Loucy (cell line): Measurements from ENCODE around the gene BCL2.

Experiments
- H2AFZ ChIP-seq: fragments of 200-600 bp; sonication (generic); 2 replicates; pipeline ENCODE4 v1.6.0; 2016; ENCODE audit warnings: antibody characterized with exemption, mild to moderate bottlenecking, low read length, moderate library complexity
- H3F3A ChIP-seq: fragments of 200-600 bp; 2 replicates; pipeline ENCODE4 v1.6.0; 2016; ENCODE audit warnings: antibody characterized with exemption, low read depth, mild to moderate bottlenecking
- H3K27me3 ChIP-seq: fragments of 200-600 bp; sonication (generic); 2 replicates; pipeline ENCODE4 v1.6.1; 2014; ENCODE audit warnings: low read length, mild to moderate bottlenecking; ENCODE audit not compliant: insufficient read depth, poor library complexity, severe bottlenecking
- H3K36me3 ChIP-seq: fragments of 200-600 bp; sonication (generic); 2 replicates; pipeline ENCODE4 v1.6.1; 2016; ENCODE audit warnings: low read length; ENCODE audit not compliant: insufficient read depth
- H3K4me1 ChIP-seq: fragments of 200-600 bp; sonication (generic); 2 replicates; pipeline ENCODE4 v1.5.1; 2014; ENCODE audit warnings: low read length, mild to moderate bottlenecking; ENCODE audit not compliant: insufficient read depth, poor library complexity, severe bottlenecking
- H3K4me2 ChIP-seq: fragments of 200-600 bp; sonication (generic); 2 replicates; pipeline ENCODE4 v1.6.0; 2014; ENCODE audit warnings: antibody characterized with exemption, low read length, low read depth, mild to moderate bottlenecking; ENCODE audit not compliant: poor library complexity, severe bottlenecking
- H3K4me3 ChIP-seq: fragments of 200-600 bp; sonication (generic); 2 replicates; pipeline ENCODE4 v1.5.1; 2014; ENCODE audit warnings: low read length, mild to moderate bottlenecking, mixed read lengths; ENCODE audit not compliant: poor library complexity, severe bottlenecking
- H3K79me2 ChIP-seq: fragments of 200-600 bp; sonication (generic); 2 replicates; pipeline ENCODE4 v1.6.1; 2014; ENCODE audit warnings: low read length; ENCODE audit not compliant: insufficient read depth
- H3K9ac ChIP-seq: fragments of 200-600 bp; sonication (generic); 2 replicates; pipeline ENCODE4 v1.6.0; 2014; ENCODE audit warnings: mild to moderate bottlenecking, low read depth, low read length, moderate library complexity; ENCODE audit not compliant: poor library complexity, severe bottlenecking
- H3K9me2 ChIP-seq: fragments of 200-600 bp; sonication (generic); replicated peaks from 2 replicates; pipeline ENCODE4 v1.6.1; 2016; ENCODE audit warnings: low read depth, low read length, mixed read lengths
- H3K9me3 ChIP-seq: fragments of 200-600 bp; sonication (generic); 2 replicates; pipeline ENCODE4 v1.6.1; 2014; ENCODE audit warnings: mild to moderate bottlenecking, antibody characterized with exemption, low read length, low read depth; ENCODE audit not compliant: insufficient read depth
- H4K20me1 ChIP-seq: fragments of 200-600 bp; sonication (generic); 2 replicates; pipeline ENCODE4 v1.6.0; 2014; ENCODE audit warnings: antibody characterized with exemption, low read length, mild to moderate bottlenecking; ENCODE audit not compliant: insufficient read depth, poor library complexity, severe bottlenecking
- CTCF ChIP-seq: fragments of 200-600 bp; sonication (generic); conservative IDR thresholded peaks from 2 replicates; pipeline ENCODE4 v1.5.1; 2014; ENCODE audit warnings: mild to moderate bottlenecking, antibody characterized with exemption, low read length
- EZH2phosphoT487 ChIP-seq: fragments of 200-600 bp; IDR thresholded peaks from 2 replicates; pipeline ENCODE4 v1.6.1; 2018; ENCODE audit warnings: antibody characterized with exemption, mild to moderate bottlenecking, moderate library complexity, borderline replicate concordance

BCL2 gene

DNA sequence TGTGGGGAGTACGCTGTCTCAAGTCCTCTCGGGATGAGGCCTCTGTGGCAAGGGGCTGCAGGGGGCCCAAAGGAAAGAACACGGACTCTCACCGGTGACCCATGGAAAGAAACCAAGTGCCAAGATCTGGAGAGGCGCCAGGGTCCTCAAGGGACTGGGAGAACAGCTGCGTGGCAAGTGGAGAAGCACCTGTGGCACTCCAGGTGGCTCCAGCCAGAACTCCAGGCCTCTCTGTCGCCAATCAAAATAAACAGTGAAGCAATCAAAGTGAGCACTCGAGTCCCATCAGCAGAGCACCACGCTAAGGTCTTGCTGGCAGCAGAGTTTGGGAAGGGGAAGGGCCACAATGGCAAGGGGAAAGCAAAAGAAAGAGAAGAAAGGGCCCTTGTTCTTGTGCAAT is 54.7 kb downstream of the BCL2 start:
- Histone ChIP-seq H3K9me3 (no peaks in the 10 kb centered on the region), H3F3A (no peaks in the 10 kb centered on the region), H3K27me3 (no peaks in the 10 kb centered on the region), H3K79me2 (peaks cover 67% of the 10 kb centered on the region), H3K9ac (no peak overlapping the region), H4K20me1 (no peaks in the 10 kb centered on the region), H3K4me2 (no peak overlapping the region), H2AFZ (no peak overlapping the region), H3K36me3 (no peaks in the 10 kb centered on the region), H3K4me3 (no peak overlapping the region), H3K9me2 (no peaks in the 10 kb centered on the region), H3K4me1 (peaks cover 6% of the 10 kb centered on the region)
- TF ChIP-seq CTCF, result no peak
- no peak for TF ChIP-seq EZH2phosphoT487

DNA sequence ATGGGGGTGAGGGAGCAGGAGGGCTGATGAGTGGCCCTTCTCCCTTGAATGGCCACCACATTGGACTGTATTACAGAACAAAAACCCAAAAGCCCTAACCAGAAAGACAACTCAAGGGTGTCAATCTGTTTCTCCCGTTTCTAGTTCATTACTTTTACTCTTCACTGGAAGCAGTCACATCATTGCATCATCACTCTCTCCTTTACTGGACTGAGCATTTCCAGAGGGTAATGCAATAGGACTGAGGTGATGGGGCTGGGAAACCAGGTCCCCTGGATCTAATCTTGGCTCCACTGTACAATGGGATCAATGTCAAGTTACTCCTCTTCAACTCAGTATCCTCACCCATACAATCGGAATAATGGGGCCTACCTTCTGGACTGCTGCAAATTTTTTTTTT is 56.1 kb downstream of the BCL2 start:
- Histone ChIP-seq H3K36me3 (no peaks in the 10 kb centered on the region), H4K20me1 (no peaks in the 10 kb centered on the region), H3K79me2 (peaks cover 70% of the 10 kb centered on the region), H3K9me3 (no peaks in the 10 kb centered on the region), H3K9me2 (no peaks in the 10 kb centered on the region), H3K9ac (no peak overlapping the region), H3F3A (no peaks in the 10 kb centered on the region), H3K4me3 (no peak overlapping the region), H3K4me1 (peaks cover 6% of the 10 kb centered on the region), H3K4me2 (no peak overlapping the region), H2AFZ (no peak overlapping the region), H3K27me3 (no peaks in the 10 kb centered on the region)
- no peak for TF ChIP-seq CTCF
- no peak for TF ChIP-seq EZH2phosphoT487

GRCh38 chr18:63262369-63263335 is 56.9 kb downstream of the BCL2 start:
- Histone ChIP-seq H3K79me2 (peaks cover 70% of the 10 kb centered on the region), H3K4me1 (peaks cover 3% of the 10 kb centered on the region), H3K9me3 (no peaks in the 10 kb centered on the region), H3K4me2 (no peak overlapping the region), H3K4me3 (no peak overlapping the region), H2AFZ (no peak overlapping the region), H3F3A (no peaks in the 10 kb centered on the region), H3K27me3 (no peaks in the 10 kb centered on the region), H3K9me2 (no peaks in the 10 kb centered on the region), H4K20me1 (no peaks in the 10 kb centered on the region), H3K9ac (no peak overlapping the region), H3K36me3 (no peaks in the 10 kb centered on the region)
- TF ChIP-seq EZH2phosphoT487 (no peak), CTCF (no peak)
